ENCODE results near the gene SPTB.

DNA sequence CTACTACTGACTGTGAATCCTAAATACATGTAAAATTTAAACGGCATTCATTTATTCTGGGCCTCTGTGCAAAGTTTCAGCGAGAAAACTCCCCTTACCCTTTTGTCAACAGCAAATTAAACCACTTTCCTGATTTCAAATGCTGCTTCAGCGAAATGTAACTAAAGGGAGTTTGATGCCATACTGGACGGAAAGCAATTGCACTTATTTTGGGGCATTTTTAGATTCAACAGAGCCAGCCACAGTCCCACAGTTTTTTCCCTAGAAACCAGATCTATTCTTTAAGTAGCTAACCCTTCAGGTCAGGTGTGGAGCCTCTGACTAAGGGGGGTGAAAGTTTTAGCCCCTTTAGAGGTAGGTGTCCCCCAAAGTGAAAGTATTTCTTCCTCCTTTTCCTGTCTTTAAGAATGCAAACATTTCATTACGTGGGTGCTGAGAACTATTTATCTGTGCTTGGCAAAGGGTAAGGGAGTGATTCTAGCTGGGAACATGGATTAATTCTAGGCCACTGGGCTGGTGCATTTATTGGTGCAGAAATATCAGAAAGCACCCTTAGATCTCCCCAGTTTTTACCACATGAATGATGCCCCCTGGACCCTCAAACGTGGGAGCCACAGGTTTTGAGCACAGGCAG lies 72.7 kb downstream of the SPTB start:
- TF ChIP-seq, protein P1, sequence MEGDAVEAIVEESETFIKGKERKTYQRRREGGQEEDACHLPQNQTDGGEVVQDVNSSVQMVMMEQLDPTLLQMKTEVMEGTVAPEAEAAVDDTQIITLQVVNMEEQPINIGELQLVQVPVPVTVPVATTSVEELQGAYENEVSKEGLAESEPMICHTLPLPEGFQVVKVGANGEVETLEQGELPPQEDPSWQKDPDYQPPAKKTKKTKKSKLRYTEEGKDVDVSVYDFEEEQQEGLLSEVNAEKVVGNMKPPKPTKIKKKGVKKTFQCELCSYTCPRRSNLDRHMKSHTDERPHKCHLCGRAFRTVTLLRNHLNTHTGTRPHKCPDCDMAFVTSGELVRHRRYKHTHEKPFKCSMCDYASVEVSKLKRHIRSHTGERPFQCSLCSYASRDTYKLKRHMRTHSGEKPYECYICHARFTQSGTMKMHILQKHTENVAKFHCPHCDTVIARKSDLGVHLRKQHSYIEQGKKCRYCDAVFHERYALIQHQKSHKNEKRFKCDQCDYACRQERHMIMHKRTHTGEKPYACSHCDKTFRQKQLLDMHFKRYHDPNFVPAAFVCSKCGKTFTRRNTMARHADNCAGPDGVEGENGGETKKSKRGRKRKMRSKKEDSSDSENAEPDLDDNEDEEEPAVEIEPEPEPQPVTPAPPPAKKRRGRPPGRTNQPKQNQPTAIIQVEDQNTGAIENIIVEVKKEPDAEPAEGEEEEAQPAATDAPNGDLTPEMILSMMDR (IDR thresholded peaks at IDR 0.05 in 8 of 11, conservative IDR thresholded peaks at IDR 0.05 in 3 of 11), result no peak
- TF ChIP-seq POLR2A (IDR thresholded peaks at IDR 0.05), result no peak
